A549 (cell line): ENCODE data around the gene SUFU. TPM values are rescaled to one million over a fixed set of nuclear protein-coding genes. Genes with fewer than 3 reads are reported as not detected.

Experiments
- ATAC-seq, 2 experiments: fragments of 200-7000 bp in 1 of 2; fragments of >200 bp in 1 of 2; cut with Nextera tagmentation in 1 of 2; cut with Tn5 transposase in 1 of 2; 3 replicates each; pipeline versions ENCODE4 v1.8.0 to v1.9.1; 2018 to 2020; ENCODE audit warnings: mild to moderate bottlenecking in 1 of 2, moderate library complexity in 1 of 2
- CTCF ChIA-PET: fragments of 300-600 bp; sonication (Branson Sonifier 250); formaldehyde crosslinking; extraction: SDS; loops from one replicate; lab custom pipeline; 2021; ENCODE audit warnings: antibody characterized with exemption, inconsistent platforms; lab: Yijun Ruan, JAX
- POLR2A ChIA-PET: fragments of 350-600 bp; formaldehyde crosslinking; extraction: SDS; loops from one replicate; lab custom pipeline; 2021; ENCODE audit warnings: antibody characterized with exemption, inconsistent platforms; lab: Yijun Ruan, JAX
- DNase-seq, 2 experiments: peaks; one replicate each; pipeline versions ENCODE4 v3.0.0 to v3.0.0-alpha.2; 2011 to 2016; ENCODE audit warnings: low read depth in 1 of 2, low spot score in 1 of 2
- FAIRE-seq: peaks from 2 replicates; lab custom pipeline; 2011; peaks lifted over from hg19 to GRCh38; lab: Jason Lieb, UNC
- H3K27ac ChIP-seq, 2 experiments: fragments of >200 bp; sonication (Bioruptor Twin); formaldehyde crosslinking; 3 replicates each; pipeline ENCODE4 v1.5.1; 2016 to 2017
- H3K4me1 ChIP-seq: fragments of >200 bp; sonication (Bioruptor Twin); formaldehyde crosslinking; 3 replicates; pipeline ENCODE4 v1.6.1; 2016
- H3K4me2 ChIP-seq: fragments of >200 bp; sonication (Bioruptor Twin); formaldehyde crosslinking; 3 replicates; pipeline ENCODE4 v1.6.1; 2016
- H3K4me3 ChIP-seq: fragments of >200 bp; sonication (Bioruptor Twin); formaldehyde crosslinking; 3 replicates; pipeline ENCODE4 v1.5.1; 2016
- H3K9me3 ChIP-seq: fragments of >200 bp; sonication (Bioruptor Twin); formaldehyde crosslinking; 3 replicates; pipeline ENCODE4 v1.6.1; 2016
- CEBPB ChIP-seq, 2 experiments: fragments of >200 bp in 1 of 2; sonication (Bioruptor Twin) in 1 of 2; formaldehyde crosslinking in 1 of 2; IDR thresholded peaks; 2 replicates each; pipeline ENCODE4 v1.6.1; 2012 to 2016
- EHF ChIP-seq: fragments of 250-450 bp; sonication (Bioruptor Pico); IDR thresholded peaks from 2 replicates; pipeline ENCODE4 v1.5.0; 2020; ENCODE audit warnings: mild to moderate bottlenecking
- EHMT2 ChIP-seq: fragments of 200-600 bp; sonication (generic); IDR thresholded peaks from 2 replicates; pipeline ENCODE4 v1.6.1; 2016; ENCODE audit warnings: antibody characterized with exemption, low read depth, mild to moderate bottlenecking, moderate library complexity
- FOSB ChIP-seq: fragments of 250-450 bp; sonication (Bioruptor Pico); IDR thresholded peaks from 2 replicates; pipeline ENCODE4 v1.5.0; 2020; ENCODE audit warnings: mild to moderate bottlenecking, moderate library complexity
- FOSL2 ChIP-seq, 2 experiments: fragments of 450-650 bp in 1 of 2; fragments of >200 bp in 1 of 2; sonication (Bioruptor Twin) in 1 of 2; formaldehyde crosslinking; IDR thresholded peaks; 2 replicates each; pipeline versions ENCODE4 v1.5.0 to v1.6.1; 2016 to 2020; ENCODE audit warnings: mild to moderate bottlenecking in 1 of 2, moderate library complexity in 1 of 2
- HOXB13 ChIP-seq: fragments of 250-450 bp; sonication (Bioruptor Pico); IDR thresholded peaks from 2 replicates; pipeline ENCODE4 v1.5.0; 2020; ENCODE audit warnings: low read depth, mild to moderate bottlenecking, moderate library complexity
- JUN ChIP-seq, 2 experiments: fragments of >200 bp; sonication (Bioruptor Twin); formaldehyde crosslinking; IDR thresholded peaks; 2 replicates in 1 of 2; 3 replicates in 1 of 2; pipeline ENCODE4 v1.6.1; 2016 to 2017
- JUNB ChIP-seq: fragments of >200 bp; sonication (Bioruptor Twin); formaldehyde crosslinking; IDR thresholded peaks from 2 replicates; pipeline ENCODE4 v1.6.1; 2016
- MAFK ChIP-seq: fragments of 450-650 bp; IDR thresholded peaks from 2 replicates; pipeline ENCODE4 v1.6.1; 2014; ENCODE audit not compliant: partially characterized antibody
- MYC ChIP-seq: IDR thresholded peaks from 2 replicates; pipeline ENCODE4 v1.6.1; 2012; ENCODE audit warnings: mild to moderate bottlenecking, inconsistent platforms, low read length, improper control_type of control experiment, borderline replicate concordance
- POLR2A ChIP-seq: IDR thresholded peaks from 2 replicates; pipeline ENCODE4 v1.6.1; 2012; ENCODE audit warnings: mild to moderate bottlenecking, low read length
- POLR2AphosphoS2 ChIP-seq: conservative IDR thresholded peaks from 2 replicates; pipeline ENCODE4 v1.6.1; 2012; ENCODE audit warnings: low read length, improper control_type of control experiment, inconsistent platforms
- RAD21 ChIP-seq, 2 experiments: fragments of >200 bp in 1 of 2; sonication (Bioruptor Twin) in 1 of 2; formaldehyde crosslinking in 1 of 2; IDR thresholded peaks in 1 of 2; conservative IDR thresholded peaks in 1 of 2; 2 replicates in 1 of 2; 3 replicates in 1 of 2; pipeline ENCODE4 v1.6.1; 2012 to 2018; ENCODE audit warnings: inconsistent platforms in 1 of 2
- RARB ChIP-seq: fragments of 250-450 bp; sonication (Bioruptor Pico); IDR thresholded peaks from 2 replicates; pipeline ENCODE4 v1.8.0; 2021; ENCODE audit warnings: mild to moderate bottlenecking, moderate library complexity
- TFCP2L1 ChIP-seq: fragments of 250-450 bp; sonication (Bioruptor Pico); IDR thresholded peaks from 2 replicates; pipeline ENCODE4 v1.5.0; 2021; ENCODE audit warnings: mild to moderate bottlenecking
- ZFP36 ChIP-seq: fragments of 450-650 bp; IDR thresholded peaks from 2 replicates; pipeline ENCODE4 v1.6.1; 2014; ENCODE audit warnings: borderline replicate concordance; ENCODE audit not compliant: partially characterized antibody
- ZNF302 ChIP-seq: fragments of 250-450 bp; sonication (Bioruptor Pico); IDR thresholded peaks from 2 replicates; pipeline ENCODE4 v1.9.0; 2021; ENCODE audit warnings: inconsistent platforms, mild to moderate bottlenecking, moderate library complexity
- WGBS: methylation state at CpG from one replicate; pipeline ENCODE4 v1.1.6; 2017; ENCODE audit errors: missing lambda C conversion rate; 5-methylcytosine and 5-hydroxymethylcytosine counted together
- polyA plus RNA-seq, 4 experiments: library from polyadenylated mRNA; depleted of rRNA in 3 of 4; stranded (reverse); fragments of >200 nt; fragmentation: RNase III in 1 of 4; extraction: RNeasy Plus Mini Kit Qiagen cat#74134 plus additional on column Dnase treatment in 1 of 4; gene quantifications; 2 replicates in 3 of 4; 3 replicates in 1 of 4; pipeline ENCODE4 v1.2.3, GENCODE V29; 2011 to 2017
- TF ChIP-seq, protein P1 (sequence below): IDR thresholded peaks from 2 replicates; pipeline ENCODE4 v1.6.1; 2012
- TF ChIP-seq, protein P2 (sequence below): fragments of 200-600 bp; sonication (generic); IDR thresholded peaks from 2 replicates; pipeline ENCODE4 v1.6.1; 2016; ENCODE audit warnings: antibody characterized with exemption, mild to moderate bottlenecking, moderate library complexity
- TF ChIP-seq, protein P3 (sequence below): fragments of >200 bp; sonication (Bioruptor Twin); formaldehyde crosslinking; IDR thresholded peaks from 2 replicates; pipeline ENCODE4 v1.6.1; 2016

The SUFU gene
- polyA plus RNA-seq, 2 of the 4 experiments (the other 2 are of a cell fraction): 3.7 to 5.5 TPM

DNA sequence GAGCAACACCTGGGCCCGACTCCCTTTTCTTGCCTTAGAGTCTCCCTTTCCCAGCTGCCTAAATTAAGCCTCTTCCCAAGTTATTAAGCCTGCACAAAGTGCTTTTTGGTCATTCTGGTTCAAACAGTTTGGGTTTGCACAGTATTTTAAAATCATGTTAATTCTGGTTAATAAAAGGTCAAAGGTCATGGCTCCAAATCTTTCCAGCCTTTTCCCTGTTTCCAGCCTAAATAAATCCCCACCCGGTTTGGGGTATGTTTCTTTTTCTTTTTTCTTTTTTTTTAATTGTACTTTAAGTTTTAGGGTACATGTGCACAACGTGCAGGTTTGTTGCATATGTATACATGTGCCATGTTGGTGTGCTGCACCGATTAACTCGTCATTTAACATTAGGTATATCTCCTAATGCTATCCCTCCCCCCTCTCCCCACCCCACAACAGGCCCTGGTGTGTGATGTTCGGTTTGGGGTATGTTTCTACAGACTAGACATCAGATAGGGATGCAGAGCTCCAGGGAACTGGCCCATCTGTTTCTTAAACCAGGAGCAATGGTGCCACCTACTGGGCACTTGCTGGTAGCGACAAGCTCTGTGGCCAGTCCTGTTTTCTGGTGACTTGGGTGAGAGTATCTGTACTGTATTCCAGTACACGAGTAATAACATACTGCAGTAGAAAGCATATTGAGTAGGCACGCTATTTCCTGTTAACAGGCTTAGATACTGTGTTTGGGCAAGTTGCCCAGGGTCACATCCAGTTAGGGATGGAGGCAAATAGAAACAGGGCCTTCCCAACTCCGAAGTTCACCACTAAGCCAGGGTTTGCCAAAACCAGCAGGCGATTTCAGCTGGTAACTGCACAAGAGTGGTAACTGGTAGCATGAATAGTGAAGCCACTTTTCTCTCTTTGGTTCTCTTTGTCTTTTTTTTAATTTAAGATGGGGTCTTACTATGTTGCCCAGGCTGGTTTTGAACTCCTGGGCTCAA is 80.0 kb downstream of the SUFU start (continued):
- TF ChIP-seq, protein P1, sequence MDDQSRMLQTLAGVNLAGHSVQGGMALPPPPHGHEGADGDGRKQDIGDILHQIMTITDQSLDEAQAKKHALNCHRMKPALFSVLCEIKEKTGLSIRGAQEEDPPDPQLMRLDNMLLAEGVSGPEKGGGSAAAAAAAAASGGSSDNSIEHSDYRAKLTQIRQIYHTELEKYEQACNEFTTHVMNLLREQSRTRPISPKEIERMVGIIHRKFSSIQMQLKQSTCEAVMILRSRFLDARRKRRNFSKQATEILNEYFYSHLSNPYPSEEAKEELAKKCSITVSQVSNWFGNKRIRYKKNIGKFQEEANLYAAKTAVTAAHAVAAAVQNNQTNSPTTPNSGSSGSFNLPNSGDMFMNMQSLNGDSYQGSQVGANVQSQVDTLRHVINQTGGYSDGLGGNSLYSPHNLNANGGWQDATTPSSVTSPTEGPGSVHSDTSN: no peak
- TF ChIP-seq TFCP2L1 (CRISPR knock-in tag) (no peak), RAD21 (conservative IDR thresholded peaks at IDR 0.05 in 1 of 2, IDR thresholded peaks at IDR 0.05 in 1 of 2) (peak; percentile 85 to 90), FOSL2 (IDR thresholded peaks at IDR 0.05) (no peak), FOSL2 (CRISPR knock-in tag; IDR thresholded peaks at IDR 0.05) (no peak), EHMT2 (no peak), MAFK (no peak), POLR2A (no peak), EHF (CRISPR knock-in tag) (no peak), ZFP36 (no peak), POLR2AphosphoS2 (no peak)
- TF ChIP-seq, protein P2, sequence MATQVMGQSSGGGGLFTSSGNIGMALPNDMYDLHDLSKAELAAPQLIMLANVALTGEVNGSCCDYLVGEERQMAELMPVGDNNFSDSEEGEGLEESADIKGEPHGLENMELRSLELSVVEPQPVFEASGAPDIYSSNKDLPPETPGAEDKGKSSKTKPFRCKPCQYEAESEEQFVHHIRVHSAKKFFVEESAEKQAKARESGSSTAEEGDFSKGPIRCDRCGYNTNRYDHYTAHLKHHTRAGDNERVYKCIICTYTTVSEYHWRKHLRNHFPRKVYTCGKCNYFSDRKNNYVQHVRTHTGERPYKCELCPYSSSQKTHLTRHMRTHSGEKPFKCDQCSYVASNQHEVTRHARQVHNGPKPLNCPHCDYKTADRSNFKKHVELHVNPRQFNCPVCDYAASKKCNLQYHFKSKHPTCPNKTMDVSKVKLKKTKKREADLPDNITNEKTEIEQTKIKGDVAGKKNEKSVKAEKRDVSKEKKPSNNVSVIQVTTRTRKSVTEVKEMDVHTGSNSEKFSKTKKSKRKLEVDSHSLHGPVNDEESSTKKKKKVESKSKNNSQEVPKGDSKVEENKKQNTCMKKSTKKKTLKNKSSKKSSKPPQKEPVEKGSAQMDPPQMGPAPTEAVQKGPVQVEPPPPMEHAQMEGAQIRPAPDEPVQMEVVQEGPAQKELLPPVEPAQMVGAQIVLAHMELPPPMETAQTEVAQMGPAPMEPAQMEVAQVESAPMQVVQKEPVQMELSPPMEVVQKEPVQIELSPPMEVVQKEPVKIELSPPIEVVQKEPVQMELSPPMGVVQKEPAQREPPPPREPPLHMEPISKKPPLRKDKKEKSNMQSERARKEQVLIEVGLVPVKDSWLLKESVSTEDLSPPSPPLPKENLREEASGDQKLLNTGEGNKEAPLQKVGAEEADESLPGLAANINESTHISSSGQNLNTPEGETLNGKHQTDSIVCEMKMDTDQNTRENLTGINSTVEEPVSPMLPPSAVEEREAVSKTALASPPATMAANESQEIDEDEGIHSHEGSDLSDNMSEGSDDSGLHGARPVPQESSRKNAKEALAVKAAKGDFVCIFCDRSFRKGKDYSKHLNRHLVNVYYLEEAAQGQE: no peak

DNA sequence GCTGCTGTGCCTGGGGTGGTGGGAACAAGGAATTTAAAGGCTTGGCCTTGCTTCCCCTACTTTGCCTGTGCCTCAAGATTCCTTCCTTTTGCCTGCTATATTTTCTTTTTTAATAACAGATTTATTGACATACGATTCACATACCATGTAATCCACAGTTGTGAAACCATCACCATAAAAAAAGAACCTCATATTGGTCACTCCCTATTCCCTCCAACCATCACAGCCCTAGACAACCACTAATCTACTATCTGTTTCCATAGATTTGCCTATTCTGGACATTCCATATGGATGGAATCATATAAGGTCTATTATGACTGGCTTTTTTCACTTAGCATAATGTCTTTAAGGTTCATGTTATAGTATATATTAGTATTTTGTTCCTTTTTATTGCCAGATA is 81.3 kb downstream of the SUFU start:
- WGBS: 70% methylated on average over 1 of the region's 1 CpG
- no peak overlapping the region for H3K27ac ChIP-seq
- FAIRE-seq (no peak), ATAC-seq (no peak)
- no peak for TF ChIP-seq MYC
- no peak for TF ChIP-seq FOSB (CRISPR knock-in tag)
- TF ChIP-seq FOSL2 (IDR thresholded peaks at IDR 0.05): no peak
- no peak for TF ChIP-seq FOSL2 (CRISPR knock-in tag; IDR thresholded peaks at IDR 0.05)
- TF ChIP-seq, protein P3, sequence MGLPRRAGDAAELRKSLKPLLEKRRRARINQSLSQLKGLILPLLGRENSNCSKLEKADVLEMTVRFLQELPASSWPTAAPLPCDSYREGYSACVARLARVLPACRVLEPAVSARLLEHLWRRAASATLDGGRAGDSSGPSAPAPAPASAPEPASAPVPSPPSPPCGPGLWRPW: no peak
- TF ChIP-seq, protein P1: no peak
- TF ChIP-seq CEBPB (IDR thresholded peaks at IDR 0.05): no peak
- no peak for TF ChIP-seq JUNB
- no peak for TF ChIP-seq JUN (IDR thresholded peaks at IDR 0.05)
- TF ChIP-seq HOXB13 (CRISPR knock-in tag): no peak
- no peak for TF ChIP-seq ZNF302 (CRISPR knock-in tag)
- no peak for TF ChIP-seq RARB (CRISPR knock-in tag)
- TF ChIP-seq POLR2AphosphoS2: no peak
- TF ChIP-seq, all 56 proteins: peak for 0
- ChIA-PET POLR2A (no interaction called here), CTCF (interaction anchor here (1.2 to 3.6 kb wide), 9 partner anchors 11 to 355 kb away, joined by 4 to 87 read pairs (median 13); partner anchors contain the start of genes ACTR1A, SUFU and TRIM8)
- no peaks in the 10 kb centered on the region for H3K4me1 ChIP-seq
- no peak overlapping the region for H3K4me2 ChIP-seq
- H3K9me3 ChIP-seq: no peaks in the 10 kb centered on the region
- DNase-seq: no peak
- H3K4me3 ChIP-seq: no peak overlapping the region
